ENCODE measurements around the gene IFT27.

IFT27 gene

DNA sequence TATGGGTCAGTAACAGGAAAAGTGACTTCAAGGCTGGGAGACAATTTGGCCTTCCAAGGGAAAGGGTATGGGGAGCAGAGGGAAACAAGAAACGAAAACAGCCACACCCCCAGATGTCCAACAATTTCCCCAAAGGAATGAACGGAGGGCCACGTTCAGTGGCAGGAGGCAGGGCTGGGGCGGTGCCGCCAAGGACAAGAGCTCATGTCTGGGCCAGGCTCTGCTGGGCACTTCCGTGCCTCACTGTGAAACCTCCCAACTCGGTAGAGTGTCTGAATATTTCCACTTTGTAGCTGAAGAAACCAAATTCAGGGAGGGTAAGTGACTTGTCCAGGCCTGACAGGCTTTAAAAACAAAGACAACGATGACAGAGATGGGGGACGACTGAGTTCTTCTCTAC, 11.9 kb downstream of the IFT27 start:
- DNase-seq (ENCODE audit: low spot score) = no peak
- peaks cover 30 to 75% of the 10 kb centered on the region in 2 donors for H3K36me3 ChIP-seq (replicated peaks in 1 of 2; ENCODE audit: control insufficient read depth in 2 of 2, insufficient read depth in 2 of 2, low read length in 2 of 2)
- H2BK12ac ChIP-seq (ENCODE audit: low read length) = no peak overlapping the region
- no peak overlapping the region for H2BK120ac ChIP-seq (ENCODE audit: low read depth, low read length)
- no peak overlapping the region for H2AFZ ChIP-seq (ENCODE audit: low read length)
- no peak overlapping the region for H3K14ac ChIP-seq (ENCODE audit: low read length)
- H2AK5ac ChIP-seq (ENCODE audit: low read depth, low read length) = no peak overlapping the region
- H4K91ac ChIP-seq (ENCODE audit: low read depth, low read length, poor library complexity) = no peak overlapping the region
- no peak overlapping the region for H3K4me3 ChIP-seq (ENCODE audit: low read length in 2 of 2)
- no peak overlapping the region for H3K4me2 ChIP-seq (ENCODE audit: insufficient read depth, low read length, poor library complexity, severe bottlenecking)
- no peak overlapping the region for H3K27ac ChIP-seq (replicated peaks; ENCODE audit: low read length)
- no peaks in the 10 kb centered on the region for H3K27me3 ChIP-seq (ENCODE audit: control insufficient read depth in 3 of 3, insufficient read depth in 3 of 3, low read depth in 1 of 3, low read length in 3 of 3)
- no peak overlapping the region for H2BK5ac ChIP-seq (ENCODE audit: low read length)
- H3K18ac ChIP-seq (ENCODE audit: low read length) = no peak overlapping the region
- H2BK15ac ChIP-seq (ENCODE audit: low read length) = no peak overlapping the region
- H3K9me3 ChIP-seq (replicated peaks in 1 of 2; ENCODE audit: control insufficient read depth in 2 of 2, insufficient read depth in 1 of 2, low read depth in 1 of 2, low read length in 2 of 2) = no peaks in the 10 kb centered on the region
- no peaks in the 10 kb centered on the region for H3K79me1 ChIP-seq (ENCODE audit: low read depth, low read length)
- H3K4ac ChIP-seq (ENCODE audit: low read length) = no peak overlapping the region
- no peak overlapping the region for H3K9ac ChIP-seq (ENCODE audit: low read depth, low read length, poor library complexity)
- no peak overlapping the region for H4K8ac ChIP-seq (ENCODE audit: low read depth, low read length)
- H3K23ac ChIP-seq (ENCODE audit: low read depth, low read length, poor library complexity) = no peak overlapping the region
- no peaks in the 10 kb centered on the region for H3K4me1 ChIP-seq (ENCODE audit: control insufficient read depth in 2 of 2, insufficient read depth in 1 of 2, low read depth in 1 of 2, low read length in 2 of 2)
- whole genome bisulfite sequencing, 2 donors (ENCODE audit: extremely low coverage in 2 of 2, insufficient read length in 2 of 2, insufficient replicate concordance in 1 of 2) = no CpG with 5 or more reads among the region's 9 CpGs

GRCh38 chr22:36763576-36763975, 12.3 kb downstream of the IFT27 start:
- Histone ChIP-seq H3K14ac (ENCODE audit: low read length) (no peak overlapping the region), H4K8ac (ENCODE audit: low read depth, low read length) (no peak overlapping the region), H3K23ac (ENCODE audit: low read depth, low read length, poor library complexity) (peak overlapping the region; percentile 91), H3K36me3 (replicated peaks in 1 of 2; ENCODE audit: control insufficient read depth in 2 of 2, insufficient read depth in 2 of 2, low read length in 2 of 2) (peaks cover 30 to 75% of the 10 kb centered on the region in 2 donors), H3K9me3 (replicated peaks in 1 of 2; ENCODE audit: control insufficient read depth in 2 of 2, insufficient read depth in 1 of 2, low read depth in 1 of 2, low read length in 2 of 2) (no peaks in the 10 kb centered on the region), H3K9ac (ENCODE audit: low read depth, low read length, poor library complexity) (no peak overlapping the region), H3K4me2 (ENCODE audit: insufficient read depth, low read length, poor library complexity, severe bottlenecking) (no peak overlapping the region), H2BK15ac (ENCODE audit: low read length) (no peak overlapping the region), H2AFZ (ENCODE audit: low read length) (no peak overlapping the region), H3K4ac (ENCODE audit: low read length) (no peak overlapping the region), H4K91ac (ENCODE audit: low read depth, low read length, poor library complexity) (no peak overlapping the region), H2BK5ac (ENCODE audit: low read length) (no peak overlapping the region), H2AK5ac (ENCODE audit: low read depth, low read length) (no peak overlapping the region), H3K27ac (replicated peaks; ENCODE audit: low read length) (no peak overlapping the region), H3K27me3 (ENCODE audit: control insufficient read depth in 3 of 3, insufficient read depth in 3 of 3, low read depth in 1 of 3, low read length in 3 of 3) (no peaks in the 10 kb centered on the region), H3K18ac (ENCODE audit: low read length) (no peak overlapping the region), H2BK12ac (ENCODE audit: low read length) (no peak overlapping the region), H2BK120ac (ENCODE audit: low read depth, low read length) (no peak overlapping the region), H3K79me1 (ENCODE audit: low read depth, low read length) (no peaks in the 10 kb centered on the region), H3K4me1 (ENCODE audit: control insufficient read depth in 2 of 2, insufficient read depth in 1 of 2, low read depth in 1 of 2, low read length in 2 of 2) (no peaks in the 10 kb centered on the region), H3K4me3 (ENCODE audit: low read length in 2 of 2) (no peak overlapping the region)
- DNase-seq (ENCODE audit: low spot score) = no peak
- no CpG with 5 or more reads among the region's 8 CpGs for WGBS, 2 donors (ENCODE audit: extremely low coverage in 2 of 2, insufficient read length in 2 of 2, insufficient replicate concordance in 1 of 2)

GRCh38 chr22:36762687-36763260, 13.1 kb downstream of the IFT27 start:
- Histone ChIP-seq H3K27me3 (ENCODE audit: control insufficient read depth in 3 of 3, insufficient read depth in 3 of 3, low read depth in 1 of 3, low read length in 3 of 3) (no peaks in the 10 kb centered on the region), H3K14ac (ENCODE audit: low read length) (no peak overlapping the region), H3K4me1 (ENCODE audit: control insufficient read depth in 2 of 2, insufficient read depth in 1 of 2, low read depth in 1 of 2, low read length in 2 of 2) (no peaks in the 10 kb centered on the region), H2AK5ac (ENCODE audit: low read depth, low read length) (no peak overlapping the region), H3K36me3 (replicated peaks in 1 of 2; ENCODE audit: control insufficient read depth in 2 of 2, insufficient read depth in 2 of 2, low read length in 2 of 2) (peaks cover 30 to 74% of the 10 kb centered on the region in 2 donors), H4K8ac (ENCODE audit: low read depth, low read length) (no peak overlapping the region), H3K79me1 (ENCODE audit: low read depth, low read length) (no peaks in the 10 kb centered on the region), H2BK120ac (ENCODE audit: low read depth, low read length) (no peak overlapping the region), H3K9ac (ENCODE audit: low read depth, low read length, poor library complexity) (no peak overlapping the region), H2BK12ac (ENCODE audit: low read length) (no peak overlapping the region), H3K27ac (replicated peaks; ENCODE audit: low read length) (no peak overlapping the region), H3K18ac (ENCODE audit: low read length) (no peak overlapping the region), H2AFZ (ENCODE audit: low read length) (no peak overlapping the region), H3K4me2 (ENCODE audit: insufficient read depth, low read length, poor library complexity, severe bottlenecking) (no peak overlapping the region), H3K4me3 (ENCODE audit: low read length in 2 of 2) (no peak overlapping the region), H2BK5ac (ENCODE audit: low read length) (no peak overlapping the region), H2BK15ac (ENCODE audit: low read length) (no peak overlapping the region), H4K91ac (ENCODE audit: low read depth, low read length, poor library complexity) (no peak overlapping the region), H3K9me3 (replicated peaks in 1 of 2; ENCODE audit: control insufficient read depth in 2 of 2, insufficient read depth in 1 of 2, low read depth in 1 of 2, low read length in 2 of 2) (no peaks in the 10 kb centered on the region), H3K23ac (ENCODE audit: low read depth, low read length, poor library complexity) (no peak overlapping the region), H3K4ac (ENCODE audit: low read length) (no peak overlapping the region)
- no CpG with 5 or more reads among the region's 17 CpGs for WGBS, 2 donors (ENCODE audit: extremely low coverage in 2 of 2, insufficient read length in 2 of 2, insufficient replicate concordance in 1 of 2)
- no peak for DNase-seq (ENCODE audit: low spot score)

- Histone ChIP-seq H3K23ac (ENCODE audit: low read depth, low read length, poor library complexity) (no peak overlapping the region), H3K4me1 (ENCODE audit: control insufficient read depth in 2 of 2, insufficient read depth in 1 of 2, low read depth in 1 of 2, low read length in 2 of 2) (no peaks in the 10 kb centered on the region), H2BK120ac (ENCODE audit: low read depth, low read length) (no peak overlapping the region), H3K4me3 (ENCODE audit: low read length in 2 of 2) (no peak overlapping the region), H3K27ac (replicated peaks; ENCODE audit: low read length) (no peak overlapping the region), H3K9me3 (replicated peaks in 1 of 2; ENCODE audit: control insufficient read depth in 2 of 2, insufficient read depth in 1 of 2, low read depth in 1 of 2, low read length in 2 of 2) (no peaks in the 10 kb centered on the region), H3K36me3 (replicated peaks in 1 of 2; ENCODE audit: control insufficient read depth in 2 of 2, insufficient read depth in 2 of 2, low read length in 2 of 2) (peaks cover 26 to 63% of the 10 kb centered on the region in 2 donors), H4K91ac (ENCODE audit: low read depth, low read length, poor library complexity) (no peak overlapping the region), H3K79me1 (ENCODE audit: low read depth, low read length) (no peaks in the 10 kb centered on the region), H2AK5ac (ENCODE audit: low read depth, low read length) (no peak overlapping the region), H2BK15ac (ENCODE audit: low read length) (no peak overlapping the region), H2AFZ (ENCODE audit: low read length) (no peak overlapping the region), H3K18ac (ENCODE audit: low read length) (no peak overlapping the region), H3K27me3 (ENCODE audit: control insufficient read depth in 3 of 3, insufficient read depth in 3 of 3, low read depth in 1 of 3, low read length in 3 of 3) (no peaks in the 10 kb centered on the region), H2BK12ac (ENCODE audit: low read length) (no peak overlapping the region), H2BK5ac (ENCODE audit: low read length) (no peak overlapping the region), H3K14ac (ENCODE audit: low read length) (peak overlapping the region; percentile 6), H3K9ac (ENCODE audit: low read depth, low read length, poor library complexity) (no peak overlapping the region), H3K4ac (ENCODE audit: low read length) (no peak overlapping the region), H4K8ac (ENCODE audit: low read depth, low read length) (no peak overlapping the region), H3K4me2 (ENCODE audit: insufficient read depth, low read length, poor library complexity, severe bottlenecking) (no peak overlapping the region)
- no CpG with 5 or more reads among the region's 10 CpGs for WGBS, 2 donors (ENCODE audit: extremely low coverage in 2 of 2, insufficient read length in 2 of 2, insufficient replicate concordance in 1 of 2)
- DNase-seq (ENCODE audit: low spot score) = no peak
These were observed 14.2 kb downstream of the IFT27 start for GRCh38 chr22:36761553-36762240.
